ENCODE data around the gene ZNF516. TPM values are rescaled to one million over a fixed set of nuclear protein-coding genes. Genes with fewer than 3 reads are reported as not detected.
"Not testable (repeated sequence)": the region's sequence is repeated elsewhere in the genome, so short reads cannot be mapped to it uniquely, and the experiment has no call there.

ZNF516 gene, protein sequence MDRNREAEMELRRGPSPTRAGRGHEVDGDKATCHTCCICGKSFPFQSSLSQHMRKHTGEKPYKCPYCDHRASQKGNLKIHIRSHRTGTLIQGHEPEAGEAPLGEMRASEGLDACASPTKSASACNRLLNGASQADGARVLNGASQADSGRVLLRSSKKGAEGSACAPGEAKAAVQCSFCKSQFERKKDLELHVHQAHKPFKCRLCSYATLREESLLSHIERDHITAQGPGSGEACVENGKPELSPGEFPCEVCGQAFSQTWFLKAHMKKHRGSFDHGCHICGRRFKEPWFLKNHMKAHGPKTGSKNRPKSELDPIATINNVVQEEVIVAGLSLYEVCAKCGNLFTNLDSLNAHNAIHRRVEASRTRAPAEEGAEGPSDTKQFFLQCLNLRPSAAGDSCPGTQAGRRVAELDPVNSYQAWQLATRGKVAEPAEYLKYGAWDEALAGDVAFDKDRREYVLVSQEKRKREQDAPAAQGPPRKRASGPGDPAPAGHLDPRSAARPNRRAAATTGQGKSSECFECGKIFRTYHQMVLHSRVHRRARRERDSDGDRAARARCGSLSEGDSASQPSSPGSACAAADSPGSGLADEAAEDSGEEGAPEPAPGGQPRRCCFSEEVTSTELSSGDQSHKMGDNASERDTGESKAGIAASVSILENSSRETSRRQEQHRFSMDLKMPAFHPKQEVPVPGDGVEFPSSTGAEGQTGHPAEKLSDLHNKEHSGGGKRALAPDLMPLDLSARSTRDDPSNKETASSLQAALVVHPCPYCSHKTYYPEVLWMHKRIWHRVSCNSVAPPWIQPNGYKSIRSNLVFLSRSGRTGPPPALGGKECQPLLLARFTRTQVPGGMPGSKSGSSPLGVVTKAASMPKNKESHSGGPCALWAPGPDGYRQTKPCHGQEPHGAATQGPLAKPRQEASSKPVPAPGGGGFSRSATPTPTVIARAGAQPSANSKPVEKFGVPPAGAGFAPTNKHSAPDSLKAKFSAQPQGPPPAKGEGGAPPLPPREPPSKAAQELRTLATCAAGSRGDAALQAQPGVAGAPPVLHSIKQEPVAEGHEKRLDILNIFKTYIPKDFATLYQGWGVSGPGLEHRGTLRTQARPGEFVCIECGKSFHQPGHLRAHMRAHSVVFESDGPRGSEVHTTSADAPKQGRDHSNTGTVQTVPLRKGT
- total RNA-seq (2014; rRNA removed; shearing (Covaris generic)), result 18.0 and 29.4 TPM in 2 replicates
- 16.1 and 17.8 TPM in 2 replicates for polyA plus RNA-seq (2016; fragmentation: Nextera tagmentation; extraction: Ambion mirVana)

DNA sequence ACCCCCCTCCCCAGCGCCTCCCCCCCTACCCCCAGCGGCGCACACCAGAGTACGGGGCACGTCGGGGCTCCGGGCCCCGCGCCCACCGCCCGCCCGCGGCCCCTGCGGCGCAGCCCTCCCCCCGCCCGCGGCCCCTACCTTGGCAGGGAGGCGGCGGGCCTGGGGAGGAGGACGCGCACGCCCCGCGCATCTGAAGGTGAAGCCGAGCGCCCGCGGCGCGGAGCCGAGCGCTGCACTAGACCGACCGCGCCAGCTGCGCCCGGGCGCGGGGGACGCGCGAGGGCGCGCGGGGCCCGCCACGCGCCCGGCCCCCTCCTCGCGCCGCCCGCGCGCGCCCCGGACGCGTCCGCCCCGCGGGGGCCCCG lies at the start of gene ZNF516:
TSS of gene ZNF516 (minus strand) at position 237 of the 365 bp plus-strand sequence. CDS start 52,188 bp downstream, outside the sequence.
- peaks cover 26% of the 10 kb centered on the region for H3F3A ChIP-seq (ENCODE audit: insufficient read depth)
- TF ChIP-seq EZH2phosphoT487 (IDR thresholded peaks at IDR 0.05; ENCODE audit: insufficient read depth, low read depth) (no peak), EZH2 (IDR thresholded peaks at IDR 0.05; ENCODE audit: insufficient read depth, poor library complexity, severe bottlenecking) (no peak)
- peak within 1 kb of the TSS; percentile 94 for H2AFZ ChIP-seq
- H3K4me1 ChIP-seq (ENCODE audit: insufficient read depth), result peaks cover 5% of the 10 kb centered on the region
- peak within 1 kb of the TSS; percentile 89 for H3K4me3 ChIP-seq
- no peaks in the 10 kb centered on the region for H3K36me3 ChIP-seq (ENCODE audit: low read depth)
- peak within 1 kb of the TSS; percentile 86 for H3K9ac ChIP-seq
- peak within 1 kb of the TSS; percentile 77 for H3K27ac ChIP-seq
- H4K20me1 ChIP-seq (ENCODE audit: insufficient read depth), result no peaks in the 10 kb centered on the region
- H3K4me2 ChIP-seq (ENCODE audit: unreplicated experiment), result peak within 1 kb of the TSS; percentile 100
- WGBS, 2 experiments (ENCODE audit: low coverage in 1 of 2, low lambda C conversion rate in 2 of 2, missing lambda C conversion rate in 2 of 2), result 0% methylated on average over 12 to 39 of the region's 64 CpGs
- no peaks in the 10 kb centered on the region for H3K27me3 ChIP-seq (replicated peaks; ENCODE audit: insufficient read depth)
- in situ Hi-C loops (cut with MboI), result no loop called here
- H3K79me2 ChIP-seq (ENCODE audit: insufficient read depth), result peaks cover 16% of the 10 kb centered on the region
- H3K9me2 ChIP-seq (ENCODE audit: insufficient read depth), result no peaks in the 10 kb centered on the region
- H3K9me3 ChIP-seq (ENCODE audit: low read depth), result no peaks in the 10 kb centered on the region
- peak; percentile 79 for DNase-seq

DNA sequence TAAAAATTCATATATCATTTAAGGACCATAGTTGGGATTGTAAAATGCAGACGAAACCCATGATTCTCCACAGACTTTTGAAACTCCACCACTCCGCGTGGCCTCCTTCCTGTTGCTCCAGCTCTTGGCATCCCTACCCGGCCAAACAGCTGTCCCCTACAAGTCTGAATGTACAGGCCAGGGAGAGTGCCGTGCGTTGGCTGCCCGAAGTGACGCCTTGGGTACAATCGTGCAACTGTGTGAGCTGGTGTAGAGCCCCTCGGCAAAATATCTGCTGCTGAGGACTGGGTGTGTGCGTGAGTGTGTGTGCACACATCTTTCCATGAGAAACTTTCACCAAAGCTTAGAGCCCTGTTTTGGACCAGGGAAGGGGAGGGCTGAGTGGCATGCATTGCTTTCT lies 43.8 kb upstream of the ZNF516 start:
- in situ Hi-C loops (cut with MboI), result no loop called here
- Histone ChIP-seq H3K9me3 (ENCODE audit: low read depth) (no peaks in the 10 kb centered on the region), H3K36me3 (ENCODE audit: low read depth) (no peaks in the 10 kb centered on the region), H3K79me2 (ENCODE audit: insufficient read depth) (no peaks in the 10 kb centered on the region), H2AFZ (no peak overlapping the region), H4K20me1 (ENCODE audit: insufficient read depth) (no peaks in the 10 kb centered on the region), H3K4me3 (no peak overlapping the region), H3K9ac (no peak overlapping the region), H3K27me3 (replicated peaks; ENCODE audit: insufficient read depth) (no peaks in the 10 kb centered on the region), H3F3A (ENCODE audit: insufficient read depth) (no peaks in the 10 kb centered on the region), H3K4me2 (ENCODE audit: unreplicated experiment) (no peak overlapping the region), H3K4me1 (ENCODE audit: insufficient read depth) (no peaks in the 10 kb centered on the region), H3K9me2 (ENCODE audit: insufficient read depth) (no peaks in the 10 kb centered on the region), H3K27ac (no peak overlapping the region)
- TF ChIP-seq EZH2phosphoT487 (IDR thresholded peaks at IDR 0.05; ENCODE audit: insufficient read depth, low read depth), result no peak
- TF ChIP-seq EZH2 (IDR thresholded peaks at IDR 0.05; ENCODE audit: insufficient read depth, poor library complexity, severe bottlenecking), result no peak
- no peak for DNase-seq
- WGBS, 2 experiments (ENCODE audit: low coverage in 1 of 2, low lambda C conversion rate in 2 of 2, missing lambda C conversion rate in 2 of 2), result 90% methylated on average over 11 of the region's 11 CpGs

DNA sequence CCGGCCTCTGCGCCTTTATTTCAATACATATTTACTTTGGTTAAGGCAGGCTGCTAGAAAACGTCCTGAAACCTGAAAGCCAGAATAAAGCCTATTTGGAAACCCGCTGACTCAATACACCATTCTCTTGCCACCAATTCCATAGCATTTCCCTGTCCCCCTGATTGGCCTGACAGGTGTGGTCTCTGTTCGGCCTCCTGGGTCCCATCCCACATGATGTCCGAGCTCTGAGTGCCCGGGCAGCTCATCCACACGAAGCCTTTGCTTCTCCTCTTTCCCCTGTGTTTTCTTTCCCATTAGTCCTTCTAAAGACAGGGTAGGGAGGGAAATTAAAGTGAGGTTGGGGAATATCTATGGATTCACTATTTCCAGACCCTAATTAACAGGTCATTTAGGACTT lies 42.6 kb upstream of the ZNF516 start:
- DNase-seq, result no peak
- TF ChIP-seq EZH2phosphoT487 (IDR thresholded peaks at IDR 0.05; ENCODE audit: insufficient read depth, low read depth) (no peak), EZH2 (IDR thresholded peaks at IDR 0.05; ENCODE audit: insufficient read depth, poor library complexity, severe bottlenecking) (no peak)
- Histone ChIP-seq H3K4me1 (ENCODE audit: insufficient read depth) (no peaks in the 10 kb centered on the region), H3K9ac (no peak overlapping the region), H2AFZ (no peak overlapping the region), H3K9me2 (ENCODE audit: insufficient read depth) (no peaks in the 10 kb centered on the region), H3K9me3 (ENCODE audit: low read depth) (no peaks in the 10 kb centered on the region), H3K4me3 (no peak overlapping the region), H3K27me3 (replicated peaks; ENCODE audit: insufficient read depth) (no peaks in the 10 kb centered on the region), H4K20me1 (ENCODE audit: insufficient read depth) (no peaks in the 10 kb centered on the region), H3K27ac (no peak overlapping the region), H3K4me2 (ENCODE audit: unreplicated experiment) (no peak overlapping the region), H3F3A (ENCODE audit: insufficient read depth) (0 out of 2 replicates have a peak, but pooled peaks cover 2% of the 10 kb centered on the region), H3K79me2 (ENCODE audit: insufficient read depth) (no peaks in the 10 kb centered on the region), H3K36me3 (ENCODE audit: low read depth) (no peaks in the 10 kb centered on the region)
- 81 to 82% methylated on average over 8 of the region's 8 CpGs for WGBS, 2 experiments (ENCODE audit: low coverage in 1 of 2, low lambda C conversion rate in 2 of 2, missing lambda C conversion rate in 2 of 2)
- in situ Hi-C loops (cut with MboI), result no loop called here

DNA sequence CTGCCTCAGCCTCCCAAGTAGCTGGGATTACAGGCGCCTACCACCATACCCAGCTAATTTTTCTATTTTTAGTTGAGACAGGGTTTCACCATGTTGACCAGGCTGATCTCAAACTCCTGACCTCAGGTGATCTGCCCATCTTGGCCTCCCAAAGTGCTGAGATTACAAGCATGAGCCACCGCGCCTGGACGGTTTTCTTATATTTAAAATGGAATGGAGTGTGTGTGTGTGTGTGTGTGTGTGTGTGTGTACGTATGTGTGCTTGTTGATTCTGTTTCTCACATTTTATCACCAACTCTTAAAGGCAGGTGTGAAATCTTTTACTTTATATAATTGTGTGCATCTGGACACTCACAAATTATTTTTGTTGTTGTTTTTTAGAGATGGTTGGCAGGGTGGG lies 41.6 kb upstream of the ZNF516 start:
- H2AFZ ChIP-seq; H3K9me3 ChIP-seq (ENCODE audit: low read depth); DNase-seq; in situ Hi-C loops (cut with MboI); H3F3A ChIP-seq (ENCODE audit: insufficient read depth); H3K9me2 ChIP-seq (ENCODE audit: insufficient read depth); H4K20me1 ChIP-seq (ENCODE audit: insufficient read depth); H3K4me3 ChIP-seq; H3K4me1 ChIP-seq (ENCODE audit: insufficient read depth); H3K36me3 ChIP-seq (ENCODE audit: low read depth); H3K27me3 ChIP-seq (replicated peaks; ENCODE audit: insufficient read depth); H3K27ac ChIP-seq; H3K9ac ChIP-seq; H3K79me2 ChIP-seq (ENCODE audit: insufficient read depth); H3K4me2 ChIP-seq (ENCODE audit: unreplicated experiment): not testable (repeated sequence)
- 93 to 96% methylated on average over 5 of the region's 5 CpGs for WGBS, 2 experiments (ENCODE audit: low coverage in 1 of 2, low lambda C conversion rate in 2 of 2, missing lambda C conversion rate in 2 of 2)

Data from GM23248 (cell line).